Stimulated activated CD8-positive, alpha-beta memory T cell treated with anti-CD3 and anti-CD28 coated beads, Interleukin-12 subunit alpha, Interleukin-12 subunit beta, amount 100 ng/mL, for 1 hour (primary cell): ENCODE results near the gene GLRA1.
"Not testable (repeated sequence)": the region's sequence is repeated elsewhere in the genome, so short reads cannot be mapped to it uniquely, and the experiment has no call there.

Source experiments
- DNase-seq: peaks from one replicate; pipeline ENCODE4 v3.0.0-alpha.2; 2020; ENCODE audit warnings: low read depth

Gene GLRA1

GRCh38 chr5:151812757-151813309 lies 111.8 kb downstream of the GLRA1 start:
- DNase-seq = no peak

DNA sequence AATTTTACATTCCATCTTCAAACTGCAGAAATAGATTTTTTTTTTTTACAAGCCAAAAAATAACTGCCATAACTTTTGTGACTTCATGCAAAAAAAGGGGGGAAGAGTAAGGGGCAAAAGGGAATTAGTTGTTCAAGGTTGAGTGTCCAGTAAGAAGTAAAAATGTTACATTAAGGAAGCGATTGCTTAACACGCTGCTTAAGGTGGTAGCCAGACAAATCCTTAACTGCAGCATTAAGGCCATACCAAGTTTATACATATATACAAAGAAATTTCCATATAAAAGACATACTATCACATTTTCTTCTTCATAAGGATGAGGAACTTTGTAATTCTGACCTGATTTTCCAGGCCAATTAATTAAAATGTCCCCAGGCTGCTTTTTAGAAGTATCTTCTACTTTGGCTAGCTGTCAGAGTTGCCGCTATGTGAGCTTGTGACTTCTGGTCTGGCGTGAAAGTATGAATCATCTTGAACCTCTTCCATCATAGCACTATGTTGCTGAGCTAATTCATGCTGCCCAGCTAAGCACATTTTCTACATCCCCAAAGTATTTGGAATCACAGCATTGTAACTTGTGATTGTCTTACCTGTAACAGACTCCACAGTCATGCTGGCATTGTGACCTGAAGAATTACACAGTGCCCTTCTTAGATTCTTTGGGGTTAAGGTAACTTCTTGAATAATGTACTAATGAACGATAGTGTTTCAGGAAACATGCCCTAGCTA lies 112.9 kb downstream of the GLRA1 start:
- DNase-seq = no peak

- no peak for DNase-seq
Observed at GRCh38 chr5:151810897-151811296, 113.8 kb downstream of the GLRA1 start.

DNA sequence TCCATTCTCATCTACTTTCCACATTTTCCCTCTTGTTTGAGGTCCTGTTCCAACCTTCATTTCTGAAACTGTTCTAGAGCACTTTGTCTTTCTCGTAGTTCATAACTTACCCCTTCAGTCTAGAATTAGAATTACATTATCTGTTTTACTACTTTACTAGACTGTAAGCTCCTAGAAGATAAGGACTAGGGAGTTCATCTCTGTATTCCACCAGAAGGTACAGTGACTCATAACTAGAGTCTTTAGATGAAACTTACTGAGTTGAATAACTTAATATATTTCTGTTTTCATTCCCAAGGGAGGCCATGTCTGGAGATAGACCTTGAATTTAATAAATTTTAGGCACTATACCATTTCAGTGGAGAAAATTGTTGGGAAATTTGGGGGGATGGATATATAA lies 114.2 kb downstream of the GLRA1 start:
- no peak for DNase-seq

- no peak for DNase-seq
Observed at GRCh38 chr5:151808451-151809169, 116.0 kb downstream of the GLRA1 start.

DNA sequence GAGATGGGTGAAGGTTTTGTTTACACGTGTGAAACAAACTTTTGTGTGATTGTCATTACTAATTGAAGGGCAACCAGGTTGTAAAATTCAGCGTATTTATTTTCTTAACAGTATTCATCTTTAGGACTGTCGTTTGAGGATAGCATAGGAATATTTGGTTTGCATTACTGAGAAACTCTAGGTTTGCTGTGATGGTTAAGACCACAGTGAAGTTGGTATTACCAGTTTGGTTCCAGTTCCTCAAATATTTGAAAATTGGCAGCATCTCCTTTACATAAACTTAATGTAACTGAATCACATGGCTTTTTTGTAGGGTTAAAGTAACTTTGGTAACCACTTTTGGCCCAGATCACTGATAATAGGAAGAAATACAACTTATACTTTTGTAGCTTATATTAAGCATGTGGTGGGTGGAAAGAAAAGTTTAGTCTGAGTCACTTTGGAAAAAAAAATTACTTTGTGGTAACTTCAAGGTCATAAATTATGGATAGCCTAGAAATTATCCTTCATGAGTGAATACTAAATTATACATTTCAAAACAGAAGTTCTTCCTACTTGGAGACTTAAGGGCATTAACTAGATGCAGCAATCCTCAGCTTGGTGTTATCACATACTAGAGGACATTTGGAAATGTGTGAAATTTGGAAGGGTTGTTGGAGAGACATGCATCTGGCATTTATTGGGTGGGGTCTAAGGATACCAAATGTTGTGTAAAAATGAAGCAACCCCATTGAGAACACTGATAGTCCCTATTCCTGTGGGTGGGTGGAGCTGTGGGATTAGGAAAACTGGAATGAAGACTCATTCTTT lies 119.0 kb downstream of the GLRA1 start:
- DNase-seq = no peak

- DNase-seq = no peak
Observed at GRCh38 chr5:151800532-151800931, 124.1 kb downstream of the GLRA1 start.

GRCh38 chr5:151799407-151799806 lies 125.2 kb downstream of the GLRA1 start:
- no peak for DNase-seq

GRCh38 chr5:151798674-151799073 lies 126.0 kb downstream of the GLRA1 start:
- DNase-seq = no peak

- no peak for DNase-seq
Observed at GRCh38 chr5:151795426-151795825, 129.2 kb downstream of the GLRA1 start.

GRCh38 chr5:151793358-151793757 lies 131.3 kb downstream of the GLRA1 start:
- no peak for DNase-seq

DNA sequence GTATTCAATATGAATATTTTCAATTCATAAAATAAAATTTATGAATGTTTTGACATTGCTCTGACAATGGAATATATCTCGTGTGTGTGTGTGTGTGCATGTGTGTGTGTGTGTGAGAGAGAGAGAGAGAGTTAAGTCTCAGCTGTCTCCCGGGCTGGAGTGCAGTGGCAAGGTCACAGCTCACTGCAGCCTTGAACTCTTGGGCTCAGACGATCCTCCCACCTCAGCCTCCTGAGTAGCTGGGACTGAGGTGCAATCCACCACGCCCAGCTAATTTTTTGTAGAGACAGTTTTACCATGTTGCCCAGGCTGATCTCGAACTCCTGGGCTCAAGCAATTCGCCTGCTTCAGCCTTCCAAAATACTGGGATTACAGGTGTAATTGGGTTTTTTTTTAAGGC lies 136.8 kb downstream of the GLRA1 start:
- no peak for DNase-seq

GRCh38 chr5:151786468-151786867 lies 138.2 kb downstream of the GLRA1 start:
- DNase-seq = no peak

DNA sequence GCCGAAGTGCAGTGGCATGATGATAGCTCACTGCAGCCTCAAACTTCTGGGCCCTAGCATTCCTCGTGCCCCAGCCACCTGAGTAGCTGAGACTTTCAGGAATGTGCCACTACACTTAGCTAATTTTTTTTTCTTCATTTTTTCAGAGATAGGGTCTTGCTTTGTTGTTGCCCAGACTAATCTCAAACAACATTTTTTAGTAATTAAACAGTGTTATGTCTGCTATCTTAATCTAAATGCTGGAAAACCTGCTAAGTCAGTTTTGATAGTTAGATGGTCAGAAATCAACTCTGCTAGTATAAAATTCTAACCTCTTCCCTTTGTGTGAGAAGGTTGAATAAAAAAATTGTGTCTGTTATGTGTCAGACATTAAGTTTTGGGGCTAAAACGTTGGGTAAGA lies 140.5 kb downstream of the GLRA1 start:
- no peak for DNase-seq

DNA sequence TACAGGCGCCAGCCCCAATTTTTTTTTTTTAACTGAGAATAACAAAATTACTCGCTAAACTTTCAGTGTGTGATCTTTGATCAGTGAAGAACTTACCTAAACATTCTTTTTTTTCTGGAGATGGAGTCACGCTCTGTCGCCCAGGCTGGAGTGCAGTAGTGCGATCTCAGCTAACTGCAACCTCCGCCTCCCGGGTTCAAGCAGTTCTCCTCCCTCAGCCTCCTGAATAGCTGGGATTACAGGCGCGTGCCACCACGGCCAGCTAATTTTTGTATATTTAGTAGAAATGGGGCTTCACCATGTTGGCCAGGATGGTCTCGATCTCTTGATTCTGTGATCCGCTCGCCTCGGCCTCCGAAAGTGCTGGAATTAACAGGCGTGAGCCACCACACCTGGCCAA lies 141.0 kb downstream of the GLRA1 start:
- DNase-seq = not testable (repeated sequence)

- DNase-seq = no peak
Observed at GRCh38 chr5:151781201-151781600, 143.4 kb downstream of the GLRA1 start.

DNA sequence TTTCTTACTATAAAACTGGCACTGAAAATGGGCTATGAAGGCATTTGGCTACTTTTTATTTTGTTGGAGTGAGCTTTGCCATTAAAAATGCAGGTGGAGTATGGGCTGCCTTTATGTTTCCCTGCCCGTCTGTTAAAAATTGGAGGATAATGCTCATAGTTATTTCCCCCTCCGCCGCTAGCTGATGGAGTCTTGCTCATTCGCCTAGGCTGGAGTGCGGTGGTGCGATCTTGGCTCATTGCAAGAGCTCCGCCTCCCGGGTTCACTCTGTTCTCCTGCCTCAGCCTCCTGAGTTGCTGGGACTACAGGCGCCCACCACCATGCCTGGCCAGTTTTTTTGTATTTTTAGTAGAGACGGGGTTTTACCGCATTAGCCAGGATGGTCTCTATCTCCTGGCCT lies 144.3 kb downstream of the GLRA1 start:
- no peak for DNase-seq

GRCh38 chr5:151779531-151780125 lies 145.0 kb downstream of the GLRA1 start:
- no peak for DNase-seq

DNA sequence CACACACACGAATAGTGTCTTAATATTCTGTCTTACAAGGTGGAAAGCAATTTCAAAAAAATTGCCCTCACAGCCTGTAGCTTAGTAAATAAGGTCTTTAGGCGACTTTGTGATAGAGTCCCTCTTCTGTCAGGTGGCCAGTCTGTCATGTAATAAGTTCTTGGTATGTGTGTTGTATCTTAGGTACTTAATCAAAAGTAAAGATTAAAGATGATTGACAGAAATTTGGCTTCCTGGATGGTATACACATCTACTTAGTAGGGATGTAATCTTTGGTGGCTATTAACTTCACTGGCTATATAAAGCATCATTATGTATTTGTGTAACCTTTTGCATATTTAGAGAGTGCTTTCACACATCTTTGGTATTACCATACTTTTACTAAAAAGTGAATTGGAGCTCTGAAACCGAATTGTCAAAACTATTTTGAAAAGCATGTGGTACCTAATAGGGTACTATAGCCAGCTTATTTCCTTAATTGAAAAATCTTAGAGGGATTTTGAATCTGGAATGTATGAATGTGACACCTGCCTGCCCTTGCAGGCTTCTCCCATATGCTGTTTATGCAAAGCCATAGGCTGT lies 149.5 kb downstream of the GLRA1 start:
- DNase-seq = no peak

GRCh38 chr5:151773951-151774350 lies 150.7 kb downstream of the GLRA1 start:
- DNase-seq = no peak

DNA sequence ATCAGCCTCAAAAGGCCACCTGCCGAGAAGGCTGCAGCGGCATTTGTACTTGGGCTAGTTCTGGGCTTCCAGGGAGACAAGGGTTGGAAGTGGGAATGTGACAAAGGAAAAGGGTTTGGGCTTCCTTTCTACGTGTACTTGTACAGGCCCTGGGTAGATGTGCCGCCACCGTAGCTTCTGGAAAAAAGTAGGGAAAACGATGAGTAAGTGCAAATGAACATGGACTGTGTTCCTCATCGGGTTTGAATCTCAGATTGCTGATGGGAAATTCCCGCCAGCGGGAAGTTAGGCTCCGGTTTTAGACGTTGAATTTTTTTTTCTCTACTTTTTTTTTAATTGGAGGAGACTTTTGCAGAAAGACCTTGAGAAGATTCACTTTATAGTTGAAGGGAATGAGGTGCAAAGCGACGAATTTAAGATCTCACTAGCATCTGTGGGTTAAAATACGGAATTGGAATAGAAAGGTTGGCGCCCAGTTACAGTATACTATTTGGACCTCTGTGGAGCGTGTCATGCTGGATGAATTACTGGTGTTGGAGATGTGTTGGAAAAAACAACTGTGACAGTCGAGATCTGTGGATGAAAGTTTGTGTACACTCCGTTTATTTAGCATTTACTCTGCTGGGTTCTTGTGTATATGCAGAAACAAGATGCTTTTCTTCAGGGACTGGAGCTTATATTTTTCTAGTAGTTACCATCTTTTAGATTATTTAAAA lies 151.6 kb downstream of the GLRA1 start:
- no peak for DNase-seq
